Hematopoietic multipotent progenitor cell treated with erythropoietin and hydrocortisone succinate and interleukin-3 and kit ligand, for 15 days (in vitro differentiated cells): ENCODE data around the gene YTHDC2.

Experiments
- DNase-seq: peaks from one replicate; pipeline ENCODE4 v3.0.0-alpha.2; 2015; ENCODE audit warnings: low spot score

Gene YTHDC2

GRCh38 chr5:113513384-113514288, at the start of gene YTHDC2:
Gene YTHDC2 (plus strand): TSS chr5:113513694. CDS start chr5:113513896, 202 bp downstream.
- DNase-seq, result peak; percentile 88

GRCh38 chr5:113474100-113474728, 39.3 kb upstream of the YTHDC2 start:
- DNase-seq, result no peak

- DNase-seq, result no peak
Measured at GRCh38 chr5:113478691-113479090, 34.8 kb upstream of the YTHDC2 start.

- peak; percentile 17 for DNase-seq
Measured at GRCh38 chr5:113480243-113480642, 33.3 kb upstream of the YTHDC2 start.

GRCh38 chr5:113487416-113487780, 26.1 kb upstream of the YTHDC2 start:
- no peak for DNase-seq

- no peak for DNase-seq
Measured at GRCh38 chr5:113487781-113488644, 25.5 kb upstream of the YTHDC2 start, which contains the start of gene MCC. Gene MCC (minus strand): TSS chr5:113488453.

GRCh38 chr5:113488645-113489184, 24.8 kb upstream of the YTHDC2 start:
- no peak for DNase-seq

GRCh38 chr5:113489299-113489698, 24.2 kb upstream of the YTHDC2 start:
- no peak for DNase-seq

GRCh38 chr5:113490317-113490716, 23.2 kb upstream of the YTHDC2 start:
- no peak for DNase-seq

GRCh38 chr5:113491022-113491421, 22.5 kb upstream of the YTHDC2 start:
- no peak for DNase-seq

GRCh38 chr5:113493446-113493845, 20.0 kb upstream of the YTHDC2 start:
- DNase-seq, result no peak

- no peak for DNase-seq
Measured at GRCh38 chr5:113495422-113495841, 18.1 kb upstream of the YTHDC2 start.

- no peak for DNase-seq
Measured at GRCh38 chr5:113502073-113502472, 11.4 kb upstream of the YTHDC2 start.

- no peak for DNase-seq
Measured at GRCh38 chr5:113503146-113503545, 10.3 kb upstream of the YTHDC2 start.

- no peak for DNase-seq
Measured at GRCh38 chr5:113505181-113505580, 8.3 kb upstream of the YTHDC2 start.

GRCh38 chr5:113507601-113508000, 5.9 kb upstream of the YTHDC2 start:
- DNase-seq, result no peak

- no peak for DNase-seq
Measured at GRCh38 chr5:113508756-113509155, 4.7 kb upstream of the YTHDC2 start.

- peak; percentile 21 for DNase-seq
Measured at GRCh38 chr5:113510836-113511451, 2.5 kb upstream of the YTHDC2 start.

GRCh38 chr5:113512341-113512740, 1.2 kb upstream of the YTHDC2 start:
- DNase-seq, result no peak

- DNase-seq, result peak; percentile 26
Measured at GRCh38 chr5:113514289-113514635, 768 bp downstream of the YTHDC2 start.

GRCh38 chr5:113518884-113519283, 5.4 kb downstream of the YTHDC2 start:
- DNase-seq, result no peak

GRCh38 chr5:113519412-113519811, 5.9 kb downstream of the YTHDC2 start:
- DNase-seq, result no peak
